HepG2 (cell line): Measurements from ENCODE around the gene GNG3. TPM values are rescaled to one million over a fixed set of nuclear protein-coding genes. Genes with fewer than 3 reads are reported as not detected.

Experiments
- ATAC-seq: fragments of 200-7000 bp; cut with Tn5 transposase; 3 replicates; pipeline ENCODE4 v1.9.1; 2020; ENCODE audit warnings: mild to moderate bottlenecking, moderate library complexity
- BruUV-seq: library from RNA; stranded (reverse); fragments of 400-500 nt; replicated peaks from 2 replicates; lab custom pipeline; 2021; lab: Mats Ljungman, UMichigan
- CTCF ChIA-PET: fragments of 300-600 bp; formaldehyde crosslinking; extraction: SDS; loops from one replicate; lab custom pipeline; 2021; ENCODE audit warnings: low total read pairs, inconsistent platforms, low intra/inter-chr PET ratio; lab: Yijun Ruan, JAX
- POLR2A ChIA-PET: fragments of 350-600 bp; sonication (Branson Sonifier 250); formaldehyde crosslinking; loops from one replicate; lab custom pipeline; 2020; ENCODE audit warnings: antibody characterized with exemption, inconsistent platforms; lab: Yijun Ruan, JAX
- DNase-seq: peaks from one replicate; pipeline ENCODE4 v3.0.0-alpha.2; 2015; ENCODE audit warnings: low spot score
- FAIRE-seq: peaks from 3 replicates; lab custom pipeline; 2011; peaks lifted over from hg19 to GRCh38; lab: Jason Lieb, UNC
- H2AFZ ChIP-seq: one replicate; pipeline ENCODE4 v1.6.1; 2011; ENCODE audit warnings: low read length, inconsistent platforms
- H3K27ac ChIP-seq: fragments of 300-600 bp; 3 replicates; pipeline ENCODE4 v1.8.0; 2011; ENCODE audit warnings: mixed run types, mild to moderate bottlenecking, mixed read lengths, low read length, inconsistent platforms; ENCODE audit not compliant: insufficient read depth; ENCODE audit errors: extremely low read length
- H3K27me3 ChIP-seq, 2 experiments: fragments of 200-600 bp in 1 of 2; 2 replicates in 1 of 2; 3 replicates in 1 of 2; pipeline versions ENCODE4 v1.6.0 to v1.8.0; 2011; ENCODE audit warnings: low read length in 2 of 2, mild to moderate bottlenecking in 2 of 2, moderate library complexity in 2 of 2, inconsistent platforms in 1 of 2; ENCODE audit not compliant: insufficient read depth in 2 of 2, control insufficient read depth in 1 of 2
- H3K36me3 ChIP-seq, 2 experiments: fragments of 200-600 bp in 1 of 2; replicated peaks in 1 of 2; 2 replicates in 1 of 2; 3 replicates in 1 of 2; pipeline versions ENCODE4 v1.5.1 to v1.8.0; 2011; ENCODE audit warnings: low read length in 2 of 2, inconsistent platforms in 1 of 2; ENCODE audit not compliant: insufficient read depth in 2 of 2, control insufficient read depth in 1 of 2
- H3K4me1 ChIP-seq: 2 replicates; pipeline ENCODE4 v1.5.1; 2012; ENCODE audit warnings: low read length, inconsistent platforms; ENCODE audit not compliant: insufficient read depth
- H3K4me2 ChIP-seq: 2 replicates; pipeline ENCODE4 v1.6.0; 2011; ENCODE audit warnings: low read depth, low read length, inconsistent platforms
- H3K4me3 ChIP-seq, 3 experiments: fragments of 200-600 bp in 1 of 3; sonication (generic), shearing (Covaris generic) in 1 of 3; replicated peaks in 1 of 3; 2 replicates each; pipeline ENCODE4 v1.5.1; 2011 to 2016; ENCODE audit warnings: low read length in 3 of 3, inconsistent platforms in 2 of 3, low read depth in 2 of 3, mild to moderate bottlenecking in 2 of 3, control low read depth in 1 of 3, mixed read lengths in 1 of 3; ENCODE audit not compliant: insufficient read depth in 1 of 3
- H3K79me2 ChIP-seq: one replicate; pipeline ENCODE4 v1.6.1; 2011; ENCODE audit warnings: low read length, inconsistent platforms; ENCODE audit not compliant: insufficient read depth
- H3K9ac ChIP-seq: 2 replicates; pipeline ENCODE4 v1.6.0; 2011; ENCODE audit warnings: mild to moderate bottlenecking, low read depth, low read length, inconsistent platforms; ENCODE audit not compliant: insufficient read depth
- H3K9me3 ChIP-seq: 2 replicates; pipeline ENCODE4 v1.5.1; 2012; ENCODE audit warnings: mild to moderate bottlenecking, low read length
- H4K20me1 ChIP-seq: 2 replicates; pipeline ENCODE4 v1.6.0; 2011; ENCODE audit warnings: inconsistent platforms, mild to moderate bottlenecking, low read length, moderate library complexity; ENCODE audit not compliant: insufficient read depth
- BRF2 ChIP-seq: sonication (generic); formaldehyde crosslinking; IDR thresholded peaks from 2 replicates; pipeline ENCODE4 v1.8.1; 2022; ENCODE audit warnings: mild to moderate bottlenecking, missing genetic modification reagents
- CBFB ChIP-seq: sonication (generic); formaldehyde crosslinking; IDR thresholded peaks from 2 replicates; pipeline ENCODE4 v1.4.0; 2020; ENCODE audit warnings: missing genetic modification reagents
- EZH2 ChIP-seq: conservative IDR thresholded peaks from 2 replicates; pipeline ENCODE4 v1.6.1; 2012; ENCODE audit warnings: mild to moderate bottlenecking, low read depth, low read length, moderate library complexity
- HOXA3 ChIP-seq: sonication (generic); formaldehyde crosslinking; IDR thresholded peaks from 2 replicates; pipeline ENCODE4 v1.5.0; 2020; ENCODE audit warnings: missing genetic modification reagents
- IKZF5 ChIP-seq: IDR thresholded peaks from 2 replicates; pipeline ENCODE4 v1.6.1; 2018; ENCODE audit warnings: missing genetic modification reagents, mild to moderate bottlenecking, missing compliant biosample characterization
- LCORL ChIP-seq, 2 experiments: fragments of 450-650 bp in 1 of 2; sonication (generic) in 1 of 2; formaldehyde crosslinking in 1 of 2; IDR thresholded peaks; 2 replicates each; pipeline versions ENCODE4 v1.5.0 to v1.6.1; 2017 to 2020; ENCODE audit warnings: antibody characterized with exemption in 1 of 2, missing genetic modification reagents in 1 of 2
- PAWR ChIP-seq: sonication (generic); formaldehyde crosslinking; IDR thresholded peaks from 2 replicates; pipeline ENCODE4 v1.4.0; 2020; ENCODE audit warnings: missing genetic modification reagents, mild to moderate bottlenecking, borderline replicate concordance
- PHF5A ChIP-seq: IDR thresholded peaks from one replicate; pipeline ENCODE4 v1.6.1; 2018; ENCODE audit warnings: low read depth, missing genetic modification reagents; ENCODE audit not compliant: unreplicated experiment
- SIX1 ChIP-seq: sonication (generic); formaldehyde crosslinking; IDR thresholded peaks from 2 replicates; pipeline ENCODE4 v1.4.0; 2020; ENCODE audit warnings: missing genetic modification reagents, borderline replicate concordance
- SP2 ChIP-seq: sonication (generic); formaldehyde crosslinking; IDR thresholded peaks from 2 replicates; pipeline ENCODE4 v1.5.1; 2020; ENCODE audit warnings: mild to moderate bottlenecking, missing genetic modification reagents
- SRSF4 ChIP-seq: fragments of 200-400 bp; formaldehyde crosslinking; IDR thresholded peaks from one replicate; pipeline ENCODE4 v1.6.1; 2018; ENCODE audit warnings: mild to moderate bottlenecking, low read depth, low read length, moderate library complexity; ENCODE audit not compliant: poor library complexity, severe bottlenecking
- TIGD3 ChIP-seq: sonication (generic); formaldehyde crosslinking; IDR thresholded peaks from 2 replicates; pipeline ENCODE4 v1.5.1; 2020; ENCODE audit warnings: mild to moderate bottlenecking, missing genetic modification reagents, borderline replicate concordance
- UBTF ChIP-seq: sonication (generic); formaldehyde crosslinking; IDR thresholded peaks from 2 replicates; pipeline ENCODE4 v1.4.0; 2020; ENCODE audit warnings: mild to moderate bottlenecking, missing genetic modification reagents
- ZBTB7B ChIP-seq: sonication (generic); formaldehyde crosslinking; IDR thresholded peaks from 2 replicates; pipeline ENCODE4 v1.4.0; 2020; ENCODE audit warnings: missing genetic modification reagents
- ZNF761 ChIP-seq: sonication (generic); formaldehyde crosslinking; conservative IDR thresholded peaks from 2 replicates; pipeline ENCODE4 v1.4.0; 2020; ENCODE audit warnings: mild to moderate bottlenecking, missing genetic modification reagents
- ZNF816 ChIP-seq: sonication (generic); formaldehyde crosslinking; IDR thresholded peaks from 2 replicates; pipeline ENCODE4 v1.8.0; 2022; ENCODE audit warnings: missing genetic modification reagents, mild to moderate bottlenecking, borderline replicate concordance
- ZSCAN20 ChIP-seq: sonication (generic); formaldehyde crosslinking; IDR thresholded peaks from 2 replicates; pipeline ENCODE4 v1.4.0; 2020; ENCODE audit warnings: missing genetic modification reagents, mild to moderate bottlenecking, borderline replicate concordance
- ZSCAN21 ChIP-seq: sonication (generic); formaldehyde crosslinking; IDR thresholded peaks from 2 replicates; pipeline ENCODE4 v1.8.0; 2022; ENCODE audit warnings: mild to moderate bottlenecking, missing genetic modification reagents, moderate library complexity, borderline replicate concordance
- in situ Hi-C: cut with HindIII; loops from 2 replicates; pipeline ENCODE4 v1.10.0; 2017; ENCODE audit warnings: low pct_unique_long_range_greater_than_20kb; ENCODE audit not compliant: extremely low pct_ligation_motif_present
- intact Hi-C: fragments of 100-400 bp; cut with micrococcal nuclease; formaldehyde crosslinking; loops from one replicate; pipeline ENCODE4 v1.10.0; 2022; ENCODE audit not compliant: unreplicated experiment
- polyA plus RNA-seq, 8 experiments: library from polyadenylated mRNA; depleted of rRNA in 3 of 8; stranded (reverse) in 7 of 8; unstranded in 1 of 8; fragments of >200 nt; fragmentation: Illumina TruSeq in 4 of 8; extraction: Trizol in 4 of 8; gene quantifications; 2 replicates each; pipeline versions ENCODE4 v1.2.1 to v1.2.3, GENCODE V29; 2011 to 2016; ENCODE audit warnings: low read depth in 4 of 8, missing spikeins in 1 of 8, mixed read lengths in 1 of 8; ENCODE audit not compliant: insufficient read depth in 1 of 8
- total RNA-seq, 5 experiments: library from RNA; depleted of rRNA; stranded (reverse); fragments of >200 nt; fragmentation: Illumina TruSeq; extraction: Trizol; gene quantifications; 2 replicates each; pipeline ENCODE4 v1.2.3, GENCODE V29; 2016; ENCODE audit warnings: low read depth in 1 of 5

GNG3 gene
- total and polyA plus RNA-seq, 2 of the 13 experiments (the other 11 are each of a cell fraction or from before 2014, with no cell fraction given) = not detected

GRCh38 chr11:62737196-62737595 is 29.7 kb downstream of the GNG3 start:
- CTCF ChIA-PET = no interaction called here
- no peak overlapping the region for H3K4me3 ChIP-seq

More at GRCh38 chr11:62737196-62737595, 29.7 kb downstream of the GNG3 start:
- peaks cover 8 to 31% of the 10 kb centered on the region in 2 experiments; a peak in 4 of 5 replicates for H3K36me3 ChIP-seq
- H3K4me1 ChIP-seq = no peaks in the 10 kb centered on the region
- in situ Hi-C loops = no loop called here
- no peak for FAIRE-seq
- no peak for ATAC-seq
- no peaks in the 10 kb centered on the region for H3K9me3 ChIP-seq
- H3K27me3 ChIP-seq = no peaks in the 10 kb centered on the region
- POLR2A ChIA-PET = interaction anchor here (1.6 kb wide), 1 partner anchor 16 kb away, joined by 6 read pairs; the partner anchor contains the start of gene ZBTB3
- no peaks in the 10 kb centered on the region for H4K20me1 ChIP-seq
- peaks cover 3% of the 10 kb centered on the region for H3K79me2 ChIP-seq
- H2AFZ ChIP-seq = no peak overlapping the region
- TF ChIP-seq SIX1 (no peak), SP2 (CRISPR knock-in tag) (no peak), EZH2 (no peak), ZBTB7B (CRISPR knock-in tag) (no peak), SRSF4 (no peak), PAWR (CRISPR knock-in tag) (no peak), IKZF5 (no peak), ZNF816 (CRISPR knock-in tag) (no peak), TIGD3 (no peak), UBTF (CRISPR knock-in tag) (no peak), ZNF761 (no peak), ZSCAN21 (CRISPR knock-in tag) (no peak), PHF5A (CRISPR knock-in tag) (no peak), LCORL (IDR thresholded peaks at IDR 0.05) (no peak), LCORL (CRISPR knock-in tag; IDR thresholded peaks at IDR 0.05) (no peak), CBFB (CRISPR knock-in tag) (no peak), ZSCAN20 (CRISPR knock-in tag) (no peak), HOXA3 (CRISPR knock-in tag) (no peak), BRF2 (no peak)
- intact Hi-C loops = no loop called here
- H3K4me2 ChIP-seq = no peak overlapping the region
- no peak overlapping the region for H3K27ac ChIP-seq
- no TSS peak for BruUV-seq
- H3K9ac ChIP-seq = no peak overlapping the region
- no peak for DNase-seq
